B cell (primary cell): ENCODE results near the gene APPL1.

Experiments used
- CTCF ChIP-seq: fragments of 200-600 bp; IDR thresholded peaks from one replicate; pipeline ENCODE4 v1.8.0; 2022; ENCODE audit warnings: antibody characterized with exemption, mild to moderate bottlenecking
- EZH2 ChIP-seq: IDR thresholded peaks from 2 replicates; pipeline ENCODE4 v1.6.1; 2012; ENCODE audit warnings: borderline replicate concordance, low read depth, mild to moderate bottlenecking, moderate library complexity, low read length; ENCODE audit not compliant: insufficient read depth, poor library complexity, severe bottlenecking

GRCh38 chr3:57261119-57261518 is 33.6 kb downstream of the APPL1 start:
- TF ChIP-seq CTCF (no peak), EZH2 (no peak)
